Keratinocyte (primary cell): Measurements from ENCODE around the gene CFAP46.
"Not testable (repeated sequence)": the region's sequence is repeated elsewhere in the genome, so short reads cannot be mapped to it uniquely, and the experiment has no call there.

Experiments
- CTCF ChIP-seq, 3 experiments: IDR thresholded peaks in 1 of 3; conservative IDR thresholded peaks in 1 of 3; optimal IDR thresholded peaks in 1 of 3; 2 replicates in 2 of 3; 3 replicates in 1 of 3; pipeline versions ENCODE3 to v1.5.1; 2011; ENCODE audit warnings: low read length in 3 of 3, mild to moderate bottlenecking in 3 of 3, moderate library complexity in 2 of 3, control low read depth in 1 of 3, inconsistent platforms in 1 of 3; ENCODE audit not compliant: insufficient read depth in 2 of 3; ENCODE audit errors: extremely low read depth in 1 of 3
- EZH2 ChIP-seq: IDR thresholded peaks from one replicate; pipeline ENCODE4 v1.6.1; 2012; ENCODE audit warnings: inconsistent platforms, mild to moderate bottlenecking, low read length, moderate library complexity

GRCh38 chr10:132956259-132956658 is 13.9 kb upstream of the CFAP46 start:
- TF ChIP-seq CTCF (optimal IDR thresholded peaks at IDR 0.05 in 1 of 3, IDR thresholded peaks at IDR 0.05 in 1 of 3, conservative IDR thresholded peaks at IDR 0.05 in 1 of 3; ENCODE audit: extremely low read depth in 1 of 3, insufficient read depth in 2 of 3, low read length in 3 of 3); EZH2: not testable (repeated sequence)
